Keratinocyte (primary cell): Measurements from ENCODE around the gene TSHZ2. TPM values are rescaled to one million over a fixed set of nuclear protein-coding genes. Genes with fewer than 3 reads are reported as not detected.

Source experiments
- DNase-seq: peaks from one replicate; pipeline ENCODE4 v3.0.0-alpha.2; 2011; ENCODE audit warnings: low read depth, missing footprints, low spot score
- FAIRE-seq: peaks from 2 replicates; lab custom pipeline; 2011; peaks lifted over from hg19 to GRCh38; lab: Jason Lieb, UNC
- H2AFZ ChIP-seq: 2 replicates; pipeline ENCODE4 v1.6.0; 2012; ENCODE audit warnings: low read length, control low read depth, inconsistent platforms; ENCODE audit not compliant: control insufficient read depth
- H3K27ac ChIP-seq: 2 replicates; pipeline ENCODE4 v1.5.1; 2011; ENCODE audit warnings: low read length; ENCODE audit not compliant: control insufficient read depth, insufficient read depth
- H3K27me3 ChIP-seq: 3 replicates; pipeline ENCODE4 v1.6.0; 2011; ENCODE audit warnings: low read length; ENCODE audit not compliant: control insufficient read depth, insufficient read depth; ENCODE audit errors: extremely low read depth
- H3K36me3 ChIP-seq, 2 experiments: 2 replicates in 1 of 2; 3 replicates in 1 of 2; pipeline ENCODE4 v1.5.1; 2011; ENCODE audit warnings: low read length in 2 of 2, mild to moderate bottlenecking in 1 of 2; ENCODE audit not compliant: control insufficient read depth in 2 of 2, insufficient read depth in 2 of 2; ENCODE audit errors: extremely low read depth in 1 of 2
- H3K4me1 ChIP-seq: 3 replicates; pipeline ENCODE4 v1.5.1; 2011; ENCODE audit warnings: low read length; ENCODE audit not compliant: control insufficient read depth, insufficient read depth; ENCODE audit errors: extremely low read depth
- H3K4me2 ChIP-seq: 3 replicates; pipeline ENCODE4 v1.6.0; 2011; ENCODE audit warnings: low read depth, low read length; ENCODE audit not compliant: control insufficient read depth, insufficient read depth; ENCODE audit errors: extremely low read depth
- H3K4me3 ChIP-seq, 3 experiments: fragments of 200-600 bp in 1 of 3; sonication (generic) in 1 of 3; 2 replicates in 2 of 3; 3 replicates in 1 of 3; pipeline ENCODE4 v1.5.1; 2011 to 2016; ENCODE audit warnings: low read length in 3 of 3, mild to moderate bottlenecking in 3 of 3, control low read depth in 2 of 3, inconsistent platforms in 1 of 3, low read depth in 1 of 3, mixed read lengths in 1 of 3, mixed run types in 1 of 3, moderate library complexity in 1 of 3; ENCODE audit not compliant: control insufficient read depth in 2 of 3, insufficient read depth in 2 of 3; ENCODE audit errors: extremely low read depth in 1 of 3
- H3K79me2 ChIP-seq: 2 replicates; pipeline ENCODE4 v1.6.0; 2012; ENCODE audit warnings: low read length; ENCODE audit not compliant: control insufficient read depth, insufficient read depth
- H3K9ac ChIP-seq: 3 replicates; pipeline ENCODE4 v1.6.0; 2011; ENCODE audit warnings: low read length; ENCODE audit not compliant: control insufficient read depth, insufficient read depth; ENCODE audit errors: extremely low read depth
- H3K9me1 ChIP-seq: 3 replicates; pipeline ENCODE4 v1.6.0; 2011; ENCODE audit warnings: low read length; ENCODE audit not compliant: control insufficient read depth, insufficient read depth; ENCODE audit errors: extremely low read depth
- H3K9me3 ChIP-seq: 2 replicates; pipeline ENCODE4 v1.5.1; 2012; ENCODE audit warnings: low read depth, low read length; ENCODE audit not compliant: control insufficient read depth
- H4K20me1 ChIP-seq: 3 replicates; pipeline ENCODE4 v1.6.0; 2011; ENCODE audit warnings: low read length; ENCODE audit not compliant: control insufficient read depth, insufficient read depth; ENCODE audit errors: extremely low read depth
- EZH2 ChIP-seq: IDR thresholded peaks from one replicate; pipeline ENCODE4 v1.6.1; 2012; ENCODE audit warnings: inconsistent platforms, mild to moderate bottlenecking, low read length, moderate library complexity
- dilution Hi-C: fragments of 300-500 bp; cut with MboI; formaldehyde crosslinking; loops from one replicate; pipeline ENCODE4 v1.7.0; 2020; ENCODE audit warnings: low sequenced_read_pairs; ENCODE audit not compliant: extremely low pct_ligation_motif_present
- polyA plus RNA-seq, 5 experiments: library from polyadenylated mRNA; depleted of rRNA in 3 of 5; stranded (reverse) in 3 of 5; stranded (forward) in 1 of 5; unstranded in 1 of 5; fragments of >200 nt; gene quantifications; 1 replicate in 1 of 5; 2 replicates in 3 of 5; 3 replicates in 1 of 5; pipeline versions ENCODE4 v1.2.1 to v1.2.3, GENCODE V29; 2011 to 2012; ENCODE audit warnings: missing spikeins in 2 of 5, low read depth in 1 of 5, low replicate concordance in 1 of 5
- TF ChIP-seq, protein P1 (sequence below), 3 experiments: IDR thresholded peaks in 1 of 3; conservative IDR thresholded peaks in 1 of 3; optimal IDR thresholded peaks in 1 of 3; 2 replicates in 2 of 3; 3 replicates in 1 of 3; pipeline versions ENCODE3 to v1.5.1; 2011; ENCODE audit warnings: low read length in 3 of 3, mild to moderate bottlenecking in 3 of 3, moderate library complexity in 2 of 3, control low read depth in 1 of 3, inconsistent platforms in 1 of 3; ENCODE audit not compliant: insufficient read depth in 2 of 3; ENCODE audit errors: extremely low read depth in 1 of 3

TSHZ2 gene
- polyA plus RNA-seq, 1 donor (not counting 4 experiments of a cell fraction or from before 2014, with no cell fraction given), result 1.1 TPM

DNA sequence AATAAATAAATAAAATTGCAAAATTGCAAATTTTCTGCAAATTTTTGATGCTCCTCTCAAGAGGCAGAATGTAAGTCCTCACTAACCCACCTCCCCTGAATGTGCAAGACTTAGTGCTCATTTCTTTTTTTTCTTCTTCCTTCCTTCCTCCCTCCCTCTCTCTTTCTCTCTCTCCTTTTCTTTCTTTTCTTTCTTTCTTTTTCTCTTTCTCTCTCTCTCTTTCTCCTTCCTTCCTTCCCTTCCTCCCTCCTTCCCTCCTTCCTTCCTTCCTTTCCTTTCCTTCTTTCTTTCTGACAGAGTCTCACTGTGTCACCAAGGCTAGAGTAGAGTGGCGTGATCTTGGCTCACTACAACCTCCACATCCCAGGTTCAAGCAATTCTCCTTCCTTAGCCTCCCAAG lies 561.3 kb downstream of the TSHZ2 start:
- no peaks in the 10 kb centered on the region for H3K36me3 ChIP-seq
- dilution Hi-C loops, result no loop called here
- no peaks in the 10 kb centered on the region for H4K20me1 ChIP-seq
- H3K9me1 ChIP-seq, result no peaks in the 10 kb centered on the region
- no peaks in the 10 kb centered on the region for H3K9me3 ChIP-seq
- DNase-seq (no peak), FAIRE-seq (no peak)
- no peak overlapping the region for H3K4me3 ChIP-seq
- no peaks in the 10 kb centered on the region for H3K4me1 ChIP-seq
- no peak overlapping the region for H3K9ac ChIP-seq
- H3K27me3 ChIP-seq, result no peaks in the 10 kb centered on the region
- H3K79me2 ChIP-seq, result no peaks in the 10 kb centered on the region
- H2AFZ ChIP-seq, result no peak overlapping the region
- TF ChIP-seq, protein P1, sequence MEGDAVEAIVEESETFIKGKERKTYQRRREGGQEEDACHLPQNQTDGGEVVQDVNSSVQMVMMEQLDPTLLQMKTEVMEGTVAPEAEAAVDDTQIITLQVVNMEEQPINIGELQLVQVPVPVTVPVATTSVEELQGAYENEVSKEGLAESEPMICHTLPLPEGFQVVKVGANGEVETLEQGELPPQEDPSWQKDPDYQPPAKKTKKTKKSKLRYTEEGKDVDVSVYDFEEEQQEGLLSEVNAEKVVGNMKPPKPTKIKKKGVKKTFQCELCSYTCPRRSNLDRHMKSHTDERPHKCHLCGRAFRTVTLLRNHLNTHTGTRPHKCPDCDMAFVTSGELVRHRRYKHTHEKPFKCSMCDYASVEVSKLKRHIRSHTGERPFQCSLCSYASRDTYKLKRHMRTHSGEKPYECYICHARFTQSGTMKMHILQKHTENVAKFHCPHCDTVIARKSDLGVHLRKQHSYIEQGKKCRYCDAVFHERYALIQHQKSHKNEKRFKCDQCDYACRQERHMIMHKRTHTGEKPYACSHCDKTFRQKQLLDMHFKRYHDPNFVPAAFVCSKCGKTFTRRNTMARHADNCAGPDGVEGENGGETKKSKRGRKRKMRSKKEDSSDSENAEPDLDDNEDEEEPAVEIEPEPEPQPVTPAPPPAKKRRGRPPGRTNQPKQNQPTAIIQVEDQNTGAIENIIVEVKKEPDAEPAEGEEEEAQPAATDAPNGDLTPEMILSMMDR (optimal IDR thresholded peaks at IDR 0.05 in 1 of 3, IDR thresholded peaks at IDR 0.05 in 1 of 3, conservative IDR thresholded peaks at IDR 0.05 in 1 of 3; ENCODE audit: extremely low read depth in 1 of 3, insufficient read depth in 2 of 3, low read length in 3 of 3), result no peak
- TF ChIP-seq EZH2, result no peak
- H3K4me2 ChIP-seq, result no peak overlapping the region
- H3K27ac ChIP-seq, result no peak overlapping the region

DNA sequence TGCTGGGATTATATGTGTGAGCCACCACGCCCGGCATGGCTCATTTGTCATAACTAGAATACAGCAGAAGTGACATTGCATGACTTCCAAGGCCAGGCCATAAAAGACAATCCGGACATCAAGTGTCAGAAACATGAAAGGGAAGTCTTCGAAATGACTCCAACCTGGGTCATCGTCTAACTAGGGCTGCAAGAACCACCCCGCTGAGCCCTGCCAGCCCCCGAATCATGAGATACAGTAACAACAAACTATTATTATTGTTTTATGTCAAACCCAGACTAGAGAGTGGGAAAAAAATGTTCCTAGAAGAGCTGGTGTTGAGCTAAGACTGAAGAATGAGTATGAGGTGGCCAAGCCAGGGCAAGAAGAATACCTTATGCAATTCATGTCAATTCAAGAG lies 561.9 kb downstream of the TSHZ2 start:
- Histone ChIP-seq H3K4me2 (no peak overlapping the region), H3K4me3 (no peak overlapping the region), H3K9me1 (no peaks in the 10 kb centered on the region), H3K9ac (no peak overlapping the region), H4K20me1 (no peaks in the 10 kb centered on the region), H3K27ac (no peak overlapping the region), H2AFZ (no peak overlapping the region), H3K4me1 (no peaks in the 10 kb centered on the region), H3K9me3 (no peaks in the 10 kb centered on the region), H3K36me3 (no peaks in the 10 kb centered on the region), H3K79me2 (no peaks in the 10 kb centered on the region), H3K27me3 (no peaks in the 10 kb centered on the region)
- FAIRE-seq (no peak), DNase-seq (no peak)
- TF ChIP-seq, protein P1 (optimal IDR thresholded peaks at IDR 0.05 in 1 of 3, IDR thresholded peaks at IDR 0.05 in 1 of 3, conservative IDR thresholded peaks at IDR 0.05 in 1 of 3; ENCODE audit: extremely low read depth in 1 of 3, insufficient read depth in 2 of 3, low read length in 3 of 3), result no peak
- TF ChIP-seq EZH2, result no peak
- dilution Hi-C loops, result no loop called here
